GM23338 (cell line): ENCODE measurements around the gene MGLL. TPM values are rescaled to one million over a fixed set of nuclear protein-coding genes. Genes with fewer than 3 reads are reported as not detected.

Source experiments
- ATAC-seq: fragments of 200-7000 bp; cut with Tn5 transposase; 3 replicates; pipeline ENCODE4 v1.9.1; 2020
- DNase-seq: peaks from one replicate; pipeline ENCODE4 v3.0.0-alpha.2; 2015; ENCODE audit warnings: low spot score
- H2AFZ ChIP-seq: fragments of 200-600 bp; sonication (generic); 2 replicates; pipeline ENCODE4 v1.8.0; 2016; ENCODE audit warnings: antibody characterized with exemption, mild to moderate bottlenecking, moderate library complexity
- H3F3A ChIP-seq: fragments of 200-600 bp; sonication (generic); replicated peaks from 2 replicates; pipeline ENCODE4 v1.8.0; 2017; ENCODE audit warnings: antibody characterized with exemption, mixed run types, low read depth
- H3K27ac ChIP-seq: fragments of 200-600 bp; sonication (generic); 2 replicates; pipeline ENCODE4 v1.6.1; 2016; ENCODE audit warnings: low read depth
- H3K27me3 ChIP-seq: fragments of 200-600 bp; sonication (generic); 2 replicates; pipeline ENCODE4 v1.8.0; 2016; ENCODE audit warnings: mild to moderate bottlenecking, mixed run types, moderate library complexity; ENCODE audit not compliant: insufficient read depth
- H3K36me3 ChIP-seq: fragments of 200-600 bp; sonication (generic); 2 replicates; pipeline ENCODE4 v1.8.0; 2016; ENCODE audit warnings: mild to moderate bottlenecking; ENCODE audit not compliant: insufficient read depth
- H3K4me1 ChIP-seq: fragments of 200-600 bp; sonication (generic); 2 replicates; pipeline ENCODE4 v1.8.0; 2016; ENCODE audit warnings: mild to moderate bottlenecking, moderate library complexity; ENCODE audit not compliant: insufficient read depth
- H3K4me2 ChIP-seq: fragments of 200-600 bp; sonication (generic); 2 replicates; pipeline ENCODE4 v1.7.1; 2017; ENCODE audit warnings: mixed run types
- H3K4me3 ChIP-seq: fragments of 200-600 bp; sonication (generic); 2 replicates; pipeline ENCODE4 v1.6.1; 2016; ENCODE audit warnings: mixed run types
- H3K79me2 ChIP-seq: fragments of 200-600 bp; sonication (generic); replicated peaks from 2 replicates; pipeline ENCODE4 v1.8.0; 2017; ENCODE audit warnings: mild to moderate bottlenecking; ENCODE audit not compliant: insufficient read depth
- H3K9me2 ChIP-seq: fragments of 200-600 bp; sonication (generic); 2 replicates; pipeline ENCODE4 v1.8.0; 2017; ENCODE audit not compliant: insufficient read depth
- H4K20me1 ChIP-seq: fragments of 200-600 bp; sonication (generic); replicated peaks from 2 replicates; pipeline ENCODE4 v1.8.0; 2017; ENCODE audit warnings: mild to moderate bottlenecking; ENCODE audit not compliant: insufficient read depth
- H3K27ac Mint-ChIP-seq: 2 replicates; pipeline ENCODE4 v1.8.0; 2020; ENCODE audit warnings: inconsistent platforms, mild to moderate bottlenecking, moderate library complexity, mixed read lengths
- H3K27me3 Mint-ChIP-seq: 3 replicates; pipeline ENCODE4 v1.8.0; 2022; ENCODE audit warnings: low read depth, mild to moderate bottlenecking, moderate library complexity, mixed read lengths, inconsistent platforms; ENCODE audit not compliant: insufficient read depth, poor library complexity
- H3K36me3 Mint-ChIP-seq: 3 replicates; pipeline ENCODE4 v1.8.0; 2021; ENCODE audit warnings: low read depth, mild to moderate bottlenecking, inconsistent platforms, moderate library complexity, mixed read lengths
- H3K4me1 Mint-ChIP-seq: 3 replicates; pipeline ENCODE4 v1.8.0; 2020; ENCODE audit warnings: mild to moderate bottlenecking, inconsistent platforms, mixed read lengths
- H3K4me3 Mint-ChIP-seq: 3 replicates; pipeline ENCODE4 v1.8.0; 2021; ENCODE audit warnings: moderate library complexity, mild to moderate bottlenecking, inconsistent platforms, mixed read lengths
- H3K9me3 Mint-ChIP-seq: 3 replicates; pipeline ENCODE4 v1.8.0; 2020; ENCODE audit warnings: moderate library complexity, mild to moderate bottlenecking, inconsistent platforms, mixed read lengths
- CREB1 ChIP-seq: fragments of 250-450 bp; sonication (Bioruptor Pico); IDR thresholded peaks from 2 replicates; pipeline ENCODE4 v1.5.0; 2020; ENCODE audit warnings: low read depth, mild to moderate bottlenecking, moderate library complexity
- CTCF ChIP-seq, 2 experiments: fragments of 200-600 bp in 1 of 2; sonication (generic) in 1 of 2; conservative IDR thresholded peaks; 2 replicates each; pipeline versions ENCODE4 v1.5.1 to v1.6.1; 2016 to 2017; ENCODE audit warnings: antibody characterized with exemption in 2 of 2, low read depth in 2 of 2, mild to moderate bottlenecking in 2 of 2, moderate library complexity in 1 of 2
- ETS1 ChIP-seq: IDR thresholded peaks from 2 replicates; pipeline ENCODE4 v1.6.1; 2016; ENCODE audit warnings: antibody characterized with exemption
- EZH2 ChIP-seq: fragments of 200-600 bp; sonication (generic); IDR thresholded peaks from one replicate; pipeline ENCODE4 v1.8.0; 2017; ENCODE audit warnings: antibody characterized with exemption, mild to moderate bottlenecking, low read depth; ENCODE audit not compliant: unreplicated experiment
- EZH2phosphoT487 ChIP-seq: fragments of 200-600 bp; sonication (generic); IDR thresholded peaks from one replicate; pipeline ENCODE4 v1.8.1; 2018; ENCODE audit warnings: antibody characterized with exemption; ENCODE audit not compliant: unreplicated experiment
- JUNB ChIP-seq: IDR thresholded peaks from one replicate; pipeline ENCODE4 v1.6.1; 2016; ENCODE audit warnings: antibody characterized with exemption; ENCODE audit not compliant: unreplicated experiment
- NANOG ChIP-seq: IDR thresholded peaks from 2 replicates; pipeline ENCODE4 v1.6.1; 2016; ENCODE audit warnings: antibody characterized with exemption, borderline replicate concordance
- POLR2AphosphoS5 ChIP-seq: IDR thresholded peaks from 2 replicates; pipeline ENCODE4 v1.6.1; 2016; ENCODE audit warnings: antibody characterized with exemption, low read depth
- REST ChIP-seq: IDR thresholded peaks from one replicate; pipeline ENCODE4 v1.6.1; 2018; ENCODE audit warnings: antibody characterized with exemption; ENCODE audit not compliant: unreplicated experiment
- STAT1 ChIP-seq: IDR thresholded peaks from one replicate; pipeline ENCODE4 v1.6.1; 2016; ENCODE audit warnings: antibody characterized with exemption; ENCODE audit not compliant: unreplicated experiment
- ZNF114 ChIP-seq: fragments of 250-450 bp; sonication (Bioruptor Pico); IDR thresholded peaks from 2 replicates; pipeline ENCODE4 v1.5.0; 2020; ENCODE audit warnings: mild to moderate bottlenecking, moderate library complexity
- ZNF331 ChIP-seq: fragments of 250-450 bp; sonication (Bioruptor Pico); IDR thresholded peaks from 2 replicates; pipeline ENCODE4 v1.5.0; 2020; ENCODE audit warnings: low read depth, mild to moderate bottlenecking, moderate library complexity
- ZNF462 ChIP-seq: fragments of 250-450 bp; sonication (Bioruptor Pico); IDR thresholded peaks from 2 replicates; pipeline ENCODE4 v1.5.0; 2020; ENCODE audit warnings: mild to moderate bottlenecking, moderate library complexity
- polyA plus RNA-seq: library from polyadenylated mRNA; unstranded; fragments of >200 nt; fragmentation: Nextera tagmentation; extraction: Ambion mirVana; gene quantifications from 2 replicates; pipeline ENCODE4 v1.2.1, GENCODE V29; 2016
- total RNA-seq: library from RNA; depleted of rRNA; stranded (reverse); fragments of >200 nt; shearing (Covaris generic); gene quantifications from 2 replicates; pipeline ENCODE4 v1.2.3, GENCODE V29; 2014

MGLL gene
- total and polyA plus RNA-seq, 2 experiments from 2014 or later, result 0.71 to 0.83 TPM

- Histone ChIP-seq H2AFZ (no peak overlapping the region), H3K9me2 (no peaks in the 10 kb centered on the region), H3K27ac (no peak overlapping the region), H3K4me2 (no peak overlapping the region), H4K20me1 (no peaks in the 10 kb centered on the region), H3K79me2 (no peaks in the 10 kb centered on the region), H3K4me1 (no peaks in the 10 kb centered on the region), H3K36me3 (no peaks in the 10 kb centered on the region), H3F3A (no peaks in the 10 kb centered on the region), H3K27me3 (no peaks in the 10 kb centered on the region), H3K4me3 (no peak overlapping the region)
- no peak overlapping the region for H3K27ac Mint-ChIP-seq
- DNase-seq, result no peak
- H3K9me3 Mint-ChIP-seq, result no peaks in the 10 kb centered on the region
- H3K27me3 Mint-ChIP-seq, result peaks cover 3% of the 10 kb centered on the region
- no peaks in the 10 kb centered on the region for H3K36me3 Mint-ChIP-seq
- H3K4me3 Mint-ChIP-seq, result no peak overlapping the region
- no peak for ATAC-seq
- peaks cover 3% of the 10 kb centered on the region; the same call in 2 of the 3 replicates for H3K4me1 Mint-ChIP-seq
- no peak for TF ChIP-seq STAT1
- TF ChIP-seq CTCF (conservative IDR thresholded peaks at IDR 0.05; ENCODE audit: low read depth in 2 of 2), result no peak
- TF ChIP-seq ETS1, result no peak
- TF ChIP-seq JUNB, result no peak
- no peak for TF ChIP-seq EZH2phosphoT487
- TF ChIP-seq EZH2, result no peak
- no peak for TF ChIP-seq ZNF462 (CRISPR knock-in tag)
- no peak for TF ChIP-seq ZNF331 (CRISPR knock-in tag)
- no peak for TF ChIP-seq REST
- no peak for TF ChIP-seq NANOG
- TF ChIP-seq POLR2AphosphoS5, result no peak
- no peak for TF ChIP-seq CREB1 (CRISPR knock-in tag)
- TF ChIP-seq ZNF114 (CRISPR knock-in tag), result no peak
Measured at GRCh38 chr3:127798716-127799115, 23.6 kb downstream of the MGLL start.
